ENCODE measurements around the gene NOL9. TPM values are rescaled to one million over a fixed set of nuclear protein-coding genes. Genes with fewer than 3 reads are reported as not detected.
A peak's percentile ranks its signal among the peaks of the same experiment; 100 is the strongest.

Gene NOL9
- total and polyA plus RNA-seq, 9 of the 15 experiments (the other 6 are each of a cell fraction or from before 2014, with no cell fraction given), result 5.6 to 76.5 (median 47.3) TPM

GRCh38 chr1:6547301-6547700 lies 7.0 kb downstream of the NOL9 start:
- Histone ChIP-seq H3K79me2 (ENCODE audit: control insufficient read depth, insufficient read depth, low read length) (peaks cover 19% of the 10 kb centered on the region), H3K36me3 (ENCODE audit: control insufficient read depth, insufficient read depth, low read length) (peaks cover 89% of the 10 kb centered on the region), H3K4me2 (ENCODE audit: insufficient read depth, low read length) (no peak overlapping the region), H4K20me1 (replicated peaks; ENCODE audit: control insufficient read depth, insufficient read depth, low read length) (0 out of 2 replicates have a peak, but pooled peaks cover 6% of the 10 kb centered on the region), H3K4me1 (replicated peaks in 1 of 2; ENCODE audit: control insufficient read depth in 2 of 2, insufficient read depth in 2 of 2, low read length in 2 of 2) (no peaks in the 10 kb centered on the region), H3K27ac (ENCODE audit: extremely low read depth, low read depth, low read length) (no peak overlapping the region), H3K9me3 (replicated peaks; ENCODE audit: control insufficient read depth, insufficient read depth, low read depth, low read length) (no peaks in the 10 kb centered on the region), H3K9ac (ENCODE audit: insufficient read depth in 1 of 2, low read depth in 2 of 2, low read length in 2 of 2) (no peak overlapping the region), H3K9me1 (ENCODE audit: control insufficient read depth, insufficient read depth, low read length) (no peaks in the 10 kb centered on the region), H3K4me3 (no peak overlapping the region), H2AFZ (ENCODE audit: low read depth, low read length) (no peak overlapping the region), H3K27me3 (ENCODE audit: control insufficient read depth in 2 of 2, insufficient read depth in 2 of 2, low read length in 2 of 2) (no peaks in the 10 kb centered on the region)
- TF ChIP-seq ZNF316 (IDR thresholded peaks at IDR 0.05), result peak; percentile 67
- TF ChIP-seq ZNF384 (IDR thresholded peaks at IDR 0.05; ENCODE audit: low read depth, low read length), result peak; percentile 28; the same call in 1 of the 2 replicates
- no peak for TF ChIP-seq NRF1 (conservative IDR thresholded peaks at IDR 0.05 in 1 of 2, IDR thresholded peaks at IDR 0.05 in 1 of 2)
- WGBS (ENCODE audit: insufficient coverage, low coverage, missing lambda C conversion rate), result 92% methylated on average over 4 of the region's 4 CpGs
- CTCF ChIA-PET (ENCODE audit: low intra/inter-chr PET ratio), result no interaction called here
- intact Hi-C loops (cut with micrococcal nuclease) (no loop called here), in situ Hi-C loops (cut with MboI) (no loop called here)
- no peak for FAIRE-seq
- ATAC-seq, result no peak
- no peak for DNase-seq (ENCODE audit: extremely low read depth in 1 of 4, low spot score in 3 of 4)
- BruUV-seq (replicated peaks), result no TSS peak
- POLR2A ChIA-PET, result interaction anchor here (0.6 to 1.3 kb wide), 4 partner anchors 10 to 364 kb away, joined by 3 to 4 read pairs (median 4); no protein-coding TSS in a partner anchor

- Histone ChIP-seq H4K20me1 (replicated peaks; ENCODE audit: control insufficient read depth, insufficient read depth, low read length) (0 out of 2 replicates have a peak, but pooled peaks cover 6% of the 10 kb centered on the region), H3K79me2 (ENCODE audit: control insufficient read depth, insufficient read depth, low read length) (peaks cover 14% of the 10 kb centered on the region), H3K4me3 (no peak overlapping the region), H3K9me3 (replicated peaks; ENCODE audit: control insufficient read depth, insufficient read depth, low read depth, low read length) (no peaks in the 10 kb centered on the region), H3K36me3 (ENCODE audit: control insufficient read depth, insufficient read depth, low read length) (peaks cover 94% of the 10 kb centered on the region), H3K27ac (ENCODE audit: extremely low read depth, low read depth, low read length) (no peak overlapping the region), H2AFZ (ENCODE audit: low read depth, low read length) (no peak overlapping the region), H3K9me1 (ENCODE audit: control insufficient read depth, insufficient read depth, low read length) (no peaks in the 10 kb centered on the region), H3K4me1 (replicated peaks in 1 of 2; ENCODE audit: control insufficient read depth in 2 of 2, insufficient read depth in 2 of 2, low read length in 2 of 2) (no peaks in the 10 kb centered on the region), H3K27me3 (ENCODE audit: control insufficient read depth in 2 of 2, insufficient read depth in 2 of 2, low read length in 2 of 2) (no peaks in the 10 kb centered on the region), H3K4me2 (ENCODE audit: insufficient read depth, low read length) (no peak overlapping the region), H3K9ac (ENCODE audit: insufficient read depth in 1 of 2, low read depth in 2 of 2, low read length in 2 of 2) (no peak overlapping the region)
- POLR2A ChIA-PET, result interaction anchor here (0.6 to 0.7 kb wide), 2 partner anchors 26 to 153 kb away, joined by 3 read pairs; no protein-coding TSS in a partner anchor
- TF ChIP-seq ZNF77 (CRISPR knock-in tag; IDR thresholded peaks at IDR 0.05) (no peak), MAX (CRISPR knock-in tag; IDR thresholded peaks at IDR 0.05) (no peak)
- intact Hi-C loops (cut with micrococcal nuclease), result no loop called here
- CTCF ChIA-PET (ENCODE audit: low intra/inter-chr PET ratio), result no interaction called here
- ATAC-seq (no peak; the same call in 1 of the 3 replicates), DNase-seq (ENCODE audit: extremely low read depth in 1 of 4, low spot score in 3 of 4) (no peak), FAIRE-seq (no peak)
- in situ Hi-C loops (cut with MboI), result no loop called here
- WGBS (ENCODE audit: insufficient coverage, low coverage, missing lambda C conversion rate), result 90% methylated on average over 5 of the region's 5 CpGs
- no TSS peak for BruUV-seq (replicated peaks)
These were observed 8.0 kb downstream of the NOL9 start for GRCh38 chr1:6546326-6546725.
